ENCODE measurements around the gene FRMD5.

DNA sequence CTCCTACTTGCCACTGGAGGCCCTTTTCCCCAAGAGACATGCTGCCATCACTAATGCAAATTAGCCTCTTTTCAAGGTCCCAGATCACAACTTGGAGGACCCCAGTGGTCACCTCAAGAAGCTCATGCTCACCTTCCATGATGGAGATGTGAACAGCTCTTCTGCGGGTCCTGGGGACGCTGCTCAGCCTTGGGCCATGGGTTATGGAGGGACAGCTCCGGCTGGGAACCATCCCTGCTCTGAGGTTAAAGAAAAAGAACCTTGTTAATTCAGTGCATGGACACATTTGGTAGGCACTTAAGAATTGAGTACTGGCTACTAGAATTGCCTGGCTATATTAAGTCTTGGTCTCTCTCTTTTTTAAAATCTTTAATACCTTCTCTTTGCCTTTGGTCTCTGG lies 311.5 kb downstream of the FRMD5 start:
- TF ChIP-seq, protein P1, sequence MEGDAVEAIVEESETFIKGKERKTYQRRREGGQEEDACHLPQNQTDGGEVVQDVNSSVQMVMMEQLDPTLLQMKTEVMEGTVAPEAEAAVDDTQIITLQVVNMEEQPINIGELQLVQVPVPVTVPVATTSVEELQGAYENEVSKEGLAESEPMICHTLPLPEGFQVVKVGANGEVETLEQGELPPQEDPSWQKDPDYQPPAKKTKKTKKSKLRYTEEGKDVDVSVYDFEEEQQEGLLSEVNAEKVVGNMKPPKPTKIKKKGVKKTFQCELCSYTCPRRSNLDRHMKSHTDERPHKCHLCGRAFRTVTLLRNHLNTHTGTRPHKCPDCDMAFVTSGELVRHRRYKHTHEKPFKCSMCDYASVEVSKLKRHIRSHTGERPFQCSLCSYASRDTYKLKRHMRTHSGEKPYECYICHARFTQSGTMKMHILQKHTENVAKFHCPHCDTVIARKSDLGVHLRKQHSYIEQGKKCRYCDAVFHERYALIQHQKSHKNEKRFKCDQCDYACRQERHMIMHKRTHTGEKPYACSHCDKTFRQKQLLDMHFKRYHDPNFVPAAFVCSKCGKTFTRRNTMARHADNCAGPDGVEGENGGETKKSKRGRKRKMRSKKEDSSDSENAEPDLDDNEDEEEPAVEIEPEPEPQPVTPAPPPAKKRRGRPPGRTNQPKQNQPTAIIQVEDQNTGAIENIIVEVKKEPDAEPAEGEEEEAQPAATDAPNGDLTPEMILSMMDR (IDR thresholded peaks at IDR 0.05; ENCODE audit: poor library complexity) = no peak
- TF ChIP-seq EZH2phosphoT487 (IDR thresholded peaks at IDR 0.05; ENCODE audit: low read depth, severe bottlenecking, unreplicated experiment) (no peak), EZH2 (IDR thresholded peaks at IDR 0.05; ENCODE audit: borderline replicate concordance) (no peak)
